IMR-90 (cell line): ENCODE measurements around the gene MAST3. TPM values are rescaled to one million over a fixed set of nuclear protein-coding genes. Genes with fewer than 3 reads are reported as not detected.

ENCODE experiments used
- ATAC-seq: fragments of 200-7000 bp; cut with Tn5 transposase; 2 replicates; pipeline ENCODE4 v1.9.1; 2020; ENCODE audit warnings: low read depth, mild to moderate bottlenecking, moderate library complexity
- BruUV-seq: library from RNA; stranded (reverse); fragments of 400-500 nt; replicated peaks from 2 replicates; lab custom pipeline; 2021; lab: Mats Ljungman, UMichigan
- CTCF ChIA-PET: fragments of 300-600 bp; formaldehyde crosslinking; extraction: SDS; loops from one replicate; lab custom pipeline; 2021; ENCODE audit warnings: antibody characterized with exemption; lab: Yijun Ruan, JAX
- POLR2A ChIA-PET: fragments of 300-600 bp; sonication (Branson Sonifier 250); formaldehyde crosslinking; loops from one replicate; lab custom pipeline; 2022; ENCODE audit warnings: antibody characterized with exemption; ENCODE audit not compliant: unreplicated experiment; lab: Charles Lee
- DNase-seq: peaks from one replicate; pipeline ENCODE4 v3.0.0; 2013
- H2AFZ ChIP-seq: replicated peaks from 2 replicates; pipeline ENCODE3; 2013; ENCODE audit warnings: low read length, mild to moderate bottlenecking; ENCODE audit not compliant: poor library complexity
- H2AK5ac ChIP-seq: 2 replicates; pipeline ENCODE4 v1.6.1; 2013; ENCODE audit warnings: low read depth, low read length, inconsistent platforms
- H2AK9ac ChIP-seq: replicated peaks from 2 replicates; pipeline ENCODE3; 2013; ENCODE audit warnings: mild to moderate bottlenecking, low read depth, low read length, moderate library complexity; ENCODE audit not compliant: poor library complexity
- H2BK120ac ChIP-seq: 2 replicates; pipeline ENCODE4 v1.6.1; 2013; ENCODE audit warnings: low read depth, low read length, inconsistent platforms
- H2BK15ac ChIP-seq: 3 replicates; pipeline ENCODE4 v1.6.1; 2013; ENCODE audit warnings: low read depth, low read length, inconsistent platforms
- H2BK20ac ChIP-seq: 2 replicates; pipeline ENCODE4 v1.6.1; 2013; ENCODE audit warnings: low read depth, mild to moderate bottlenecking, inconsistent platforms, low read length, moderate library complexity
- H2BK5ac ChIP-seq: 2 replicates; pipeline ENCODE4 v1.6.1; 2013; ENCODE audit warnings: mild to moderate bottlenecking, low read depth, low read length, inconsistent platforms; ENCODE audit not compliant: poor library complexity, severe bottlenecking
- H3K14ac ChIP-seq: replicated peaks from 2 replicates; pipeline ENCODE4 v1.6.1; 2013; ENCODE audit warnings: low read depth, low read length, inconsistent platforms
- H3K18ac ChIP-seq: 2 replicates; pipeline ENCODE4 v1.6.1; 2013; ENCODE audit warnings: low read depth, low read length, control low read depth
- H3K23ac ChIP-seq: 2 replicates; pipeline ENCODE4 v1.6.1; 2013; ENCODE audit warnings: low read depth, low read length, inconsistent platforms
- H3K27ac ChIP-seq: 2 replicates; pipeline ENCODE4 v1.5.1; 2013; ENCODE audit warnings: mild to moderate bottlenecking, control low read depth, low read length; ENCODE audit not compliant: insufficient read depth
- H3K27me3 ChIP-seq: 2 replicates; pipeline ENCODE4 v1.6.1; 2013; ENCODE audit warnings: low read length; ENCODE audit not compliant: control insufficient read depth, insufficient read depth
- H3K36me3 ChIP-seq: 2 replicates; pipeline ENCODE4 v1.6.1; 2013; ENCODE audit warnings: low read length, mixed read lengths; ENCODE audit not compliant: control insufficient read depth, insufficient read depth
- H3K4ac ChIP-seq: 2 replicates; pipeline ENCODE4 v1.6.1; 2013; ENCODE audit warnings: low read depth, low read length, inconsistent platforms
- H3K4me1 ChIP-seq: 2 replicates; pipeline ENCODE4 v1.6.1; 2013; ENCODE audit warnings: low read length, mixed read lengths; ENCODE audit not compliant: control insufficient read depth, insufficient read depth
- H3K4me2 ChIP-seq: 2 replicates; pipeline ENCODE4 v1.6.1; 2013; ENCODE audit warnings: low read depth, mild to moderate bottlenecking, control low read depth, low read length, moderate library complexity
- H3K4me3 ChIP-seq: 2 replicates; pipeline ENCODE4 v1.5.1; 2013; ENCODE audit warnings: low read depth, mild to moderate bottlenecking, control low read depth, low read length, moderate library complexity; ENCODE audit not compliant: insufficient read depth
- H3K56ac ChIP-seq: 2 replicates; pipeline ENCODE4 v1.6.1; 2013; ENCODE audit warnings: low read length, inconsistent platforms; ENCODE audit not compliant: insufficient read depth; ENCODE audit errors: extremely low read depth
- H3K79me1 ChIP-seq, 2 experiments: 2 replicates each; pipeline ENCODE4 v1.6.1; 2013; ENCODE audit warnings: low read length in 2 of 2, inconsistent platforms in 1 of 2, low read depth in 1 of 2
- H3K9ac ChIP-seq: 2 replicates; pipeline ENCODE4 v1.6.1; 2013; ENCODE audit warnings: low read depth, low read length, control low read depth
- H3K9me1 ChIP-seq: 2 replicates; pipeline ENCODE4 v1.6.1; 2013; ENCODE audit warnings: low read length, inconsistent platforms; ENCODE audit not compliant: insufficient read depth
- H3K9me3 ChIP-seq: 2 replicates; pipeline ENCODE4 v1.6.1; 2013; ENCODE audit warnings: low read length; ENCODE audit not compliant: control insufficient read depth, insufficient read depth
- H4K20me1 ChIP-seq: 2 replicates; pipeline ENCODE4 v1.6.1; 2013; ENCODE audit warnings: low read length, inconsistent platforms; ENCODE audit not compliant: insufficient read depth
- H4K5ac ChIP-seq: 2 replicates; pipeline ENCODE4 v1.6.1; 2013; ENCODE audit warnings: mild to moderate bottlenecking, low read depth, low read length, control low read depth
- H4K8ac ChIP-seq, 2 experiments: 2 replicates each; pipeline ENCODE4 v1.6.1; 2013; ENCODE audit warnings: low read depth in 2 of 2, low read length in 2 of 2, control low read depth in 1 of 2, inconsistent platforms in 1 of 2
- H4K91ac ChIP-seq: 2 replicates; pipeline ENCODE4 v1.6.1; 2013; ENCODE audit warnings: low read depth, low read length, inconsistent platforms; ENCODE audit not compliant: insufficient read depth
- BHLHE40 ChIP-seq: fragments of 150-350 bp; IDR thresholded peaks from 2 replicates; pipeline ENCODE4 v1.6.1; 2016; ENCODE audit warnings: mild to moderate bottlenecking, low read depth, low read length
- CHD1 ChIP-seq: IDR thresholded peaks from 2 replicates; pipeline ENCODE4 v1.6.1; 2012; ENCODE audit warnings: low read depth, low read length, improper control_type of control experiment
- CTCF ChIP-seq: conservative IDR thresholded peaks from 2 replicates; pipeline ENCODE4 v1.5.1; 2012; ENCODE audit warnings: mild to moderate bottlenecking, low read depth, low read length, improper control_type of control experiment
- FOS ChIP-seq: fragments of 150-350 bp; IDR thresholded peaks from 2 replicates; pipeline ENCODE4 v1.6.1; 2016; ENCODE audit warnings: low read depth, low read length
- MAFK ChIP-seq: IDR thresholded peaks from 2 replicates; pipeline ENCODE4 v1.6.1; 2012; ENCODE audit warnings: low read depth, low read length, improper control_type of control experiment
- MAZ ChIP-seq: IDR thresholded peaks from 2 replicates; pipeline ENCODE4 v1.6.1; 2012; ENCODE audit warnings: low read depth, mild to moderate bottlenecking, low read length, improper control_type of control experiment, moderate library complexity, borderline replicate concordance
- MXI1 ChIP-seq: IDR thresholded peaks from 2 replicates; pipeline ENCODE4 v1.6.1; 2012; ENCODE audit warnings: low read depth, mild to moderate bottlenecking, low read length, moderate library complexity, borderline replicate concordance
- NFE2L2 ChIP-seq: fragments of 150-350 bp; IDR thresholded peaks from 2 replicates; pipeline ENCODE4 v1.6.1; 2016; ENCODE audit warnings: low read depth, mild to moderate bottlenecking, low read length
- POLR2A ChIP-seq: IDR thresholded peaks from 2 replicates; pipeline ENCODE4 v1.6.1; 2012; ENCODE audit warnings: mild to moderate bottlenecking, low read depth, low read length
- RAD21 ChIP-seq: IDR thresholded peaks from 2 replicates; pipeline ENCODE4 v1.6.1; 2012; ENCODE audit warnings: low read length, improper control_type of control experiment
- RCOR1 ChIP-seq: IDR thresholded peaks from 2 replicates; pipeline ENCODE4 v1.6.1; 2012; ENCODE audit warnings: mild to moderate bottlenecking, low read length, improper control_type of control experiment; ENCODE audit not compliant: insufficient replicate concordance
- RFX5 ChIP-seq: IDR thresholded peaks from 2 replicates; pipeline ENCODE4 v1.8.0; 2012; ENCODE audit warnings: low read depth, mild to moderate bottlenecking, low read length, moderate library complexity
- SMC3 ChIP-seq: fragments of 150-350 bp; IDR thresholded peaks from 2 replicates; pipeline ENCODE4 v1.6.1; 2016; ENCODE audit warnings: low read depth, mild to moderate bottlenecking, antibody characterized with exemption, low read length, moderate library complexity
- USF2 ChIP-seq: fragments of 150-350 bp; IDR thresholded peaks from 2 replicates; pipeline ENCODE4 v1.6.1; 2017; ENCODE audit warnings: mild to moderate bottlenecking, antibody characterized with exemption, low read length, low read depth
- WGBS, 2 experiments: methylation state at CpG; one replicate each; pipeline versions ENCODE4 v1.1.5 to v1.1.7; 2013; ENCODE audit warnings: missing lambda C conversion rate in 2 of 2; ENCODE audit not compliant: insufficient read length in 1 of 2; ENCODE audit errors: extremely low coverage in 2 of 2; 5-methylcytosine and 5-hydroxymethylcytosine counted together
- dilution Hi-C: fragments of 300-500 bp; cut with HindIII; formaldehyde crosslinking; loops from one replicate; pipeline ENCODE4 v1.14.3; 2018; ENCODE audit warnings: low sequenced_read_pairs; ENCODE audit not compliant: unreplicated experiment
- in situ Hi-C: fragments of 300-500 bp; cut with MboI; formaldehyde crosslinking; loops from 3 replicates; pipeline ENCODE4 v1.14.3; 2019; ENCODE audit warnings: low sequenced_read_pairs, inconsistent platforms, mixed read lengths
- intact Hi-C: fragments of 100-400 bp; cut with micrococcal nuclease; formaldehyde crosslinking; loops from 2 replicates; pipeline ENCODE4 v1.10.0; 2022
- polyA plus RNA-seq, 3 experiments: library from polyadenylated mRNA; depleted of rRNA; stranded (reverse); fragments of >200 nt; gene quantifications; 2 replicates each; pipeline ENCODE4 v1.2.3, GENCODE V29; 2012; ENCODE audit warnings: low replicate concordance in 1 of 3
- total RNA-seq: library from RNA; depleted of rRNA; stranded (reverse); fragments of >200 nt; gene quantifications from 2 replicates; pipeline ENCODE4 v1.2.3, GENCODE V29; 2012

The MAST3 gene
- total and polyA plus RNA-seq, 2 of the 4 experiments (the other 2 are of a cell fraction): 1.3 to 4.3 TPM

GRCh38 chr19:18176367-18177310, 79.1 kb downstream of the MAST3 start:
- Histone ChIP-seq H3K27me3 (peaks cover 4% of the 10 kb centered on the region; the same call in 1 of the 2 replicates), H4K5ac (no peak overlapping the region), H4K20me1 (no peaks in the 10 kb centered on the region), H3K4ac (no peak overlapping the region), H3K36me3 (no peaks in the 10 kb centered on the region), H2BK5ac (no peak overlapping the region), H3K79me1 (no peaks in the 10 kb centered on the region), H3K9me1 (0 out of 2 replicates have a peak, but pooled peaks cover 3% of the 10 kb centered on the region), H3K18ac (no peak overlapping the region), H3K56ac (no peak overlapping the region), H3K27ac (no peak overlapping the region), H2BK15ac (no peak overlapping the region), H3K14ac (no peak overlapping the region; the same call in 1 of the 2 replicates), H3K4me3 (no peak overlapping the region), H3K4me1 (peaks cover 3% of the 10 kb centered on the region; the same call in 1 of the 2 replicates), H3K4me2 (no peak overlapping the region), H2AK5ac (no peak overlapping the region), H2AFZ (no peak overlapping the region), H3K9me3 (no peaks in the 10 kb centered on the region), H3K23ac (no peak overlapping the region), H3K9ac (no peak overlapping the region), H2BK20ac (no peak overlapping the region), H2BK120ac (no peak overlapping the region), H2AK9ac (peak overlapping the region; percentile 13), H4K91ac (no peak overlapping the region), H4K8ac (no peak overlapping the region)
- intact Hi-C loops (no loop called here), dilution Hi-C loops (no loop called here), in situ Hi-C loops (no loop called here)
- WGBS, 2 experiments: 85% methylated on average over 5 of the region's 19 CpGs; no CpG with 5 or more reads in 1 of the 2 experiments
- ATAC-seq (no peak), DNase-seq (no peak)
- CTCF ChIA-PET: interaction anchor here (1.0 kb wide), 1 partner anchor 9 kb away, joined by 4 read pairs; no protein-coding TSS in a partner anchor
- POLR2A ChIA-PET: no interaction called here
- no TSS peak for BruUV-seq
- TF ChIP-seq RFX5 (no peak), CHD1 (no peak), SMC3 (no peak), CTCF (no peak), MAZ (no peak), NFE2L2 (no peak), USF2 (no peak), MAFK (no peak), FOS (no peak), RAD21 (no peak), BHLHE40 (no peak), MXI1 (no peak), RCOR1 (no peak), POLR2A (no peak)
